GM12878 (cell line): ENCODE data around the gene LCE3E. TPM values are rescaled to one million over a fixed set of nuclear protein-coding genes. Genes with fewer than 3 reads are reported as not detected.
"Not testable (repeated sequence)": the region's sequence is repeated elsewhere in the genome, so short reads cannot be mapped to it uniquely, and the experiment has no call there.

Source experiments
- ATAC-seq: fragments of 200-7000 bp; cut with Tn5 transposase; 3 replicates; pipeline ENCODE4 v1.9.1; 2020; ENCODE audit warnings: mild to moderate bottlenecking, moderate library complexity
- BruUV-seq: library from RNA; stranded (reverse); fragments of 400-500 nt; replicated peaks from 2 replicates; lab custom pipeline; 2021; lab: Mats Ljungman, UMichigan
- CTCF ChIA-PET: fragments of 300-600 bp; sonication (Branson Sonifier 250); formaldehyde crosslinking; extraction: SDS; loops from one replicate; lab custom pipeline; 2021; ENCODE audit warnings: inconsistent platforms; lab: Yijun Ruan, JAX
- POLR2A ChIA-PET: fragments of 350-600 bp; formaldehyde crosslinking; extraction: SDS; loops from one replicate; lab custom pipeline; 2021; ENCODE audit warnings: inconsistent platforms; lab: Charles Lee
- RAD21 ChIA-PET: fragments of 300-600 bp; sonication (Branson Sonifier 250); formaldehyde crosslinking; loops from one replicate; lab custom pipeline; 2023; ENCODE audit warnings: antibody characterized with exemption; ENCODE audit not compliant: unreplicated experiment; lab: Charles Lee
- SMC1A ChIA-PET: fragments of 300-600 bp; sonication (Branson Sonifier 250); formaldehyde crosslinking; loops from one replicate; lab custom pipeline; 2023; ENCODE audit not compliant: unreplicated experiment, uncharacterized antibody; lab: Charles Lee
- DNase-seq: peaks from one replicate; pipeline ENCODE4 v3.0.0-alpha.2; 2011; ENCODE audit warnings: low read depth, low spot score
- FAIRE-seq: peaks from 3 replicates; lab custom pipeline; 2011; peaks lifted over from hg19 to GRCh38; lab: Jason Lieb, UNC
- H2AFZ ChIP-seq: 2 replicates; pipeline ENCODE4 v1.6.0; 2011; ENCODE audit warnings: low read depth, low read length, control low read depth; ENCODE audit not compliant: control insufficient read depth
- H3K27ac ChIP-seq: 2 replicates; pipeline ENCODE4 v1.5.1; 2011; ENCODE audit warnings: control low read depth; ENCODE audit not compliant: control insufficient read depth, insufficient read depth
- H3K27me3 ChIP-seq, 2 experiments: replicated peaks in 1 of 2; 2 replicates each; pipeline versions ENCODE4 v1.6.0 to v1.6.1; 2011; ENCODE audit warnings: low read length in 1 of 2; ENCODE audit not compliant: control insufficient read depth in 2 of 2, insufficient read depth in 2 of 2
- H3K36me3 ChIP-seq, 2 experiments: 2 replicates each; pipeline ENCODE4 v1.5.1; 2011; ENCODE audit warnings: low read length in 1 of 2; ENCODE audit not compliant: control insufficient read depth in 2 of 2, insufficient read depth in 2 of 2
- H3K4me1 ChIP-seq: 2 replicates; pipeline ENCODE4 v1.6.1; 2011; ENCODE audit warnings: mild to moderate bottlenecking, low read length, moderate library complexity, mixed read lengths; ENCODE audit not compliant: control insufficient read depth, insufficient read depth
- H3K4me2 ChIP-seq: 2 replicates; pipeline ENCODE4 v1.6.0; 2011; ENCODE audit warnings: control low read depth; ENCODE audit not compliant: control insufficient read depth, insufficient read depth
- H3K4me3 ChIP-seq: fragments of 200-600 bp; sonication (generic); 2 replicates; pipeline ENCODE4 v1.5.1; 2016
- H3K79me2 ChIP-seq: 2 replicates; pipeline ENCODE4 v1.6.0; 2011; ENCODE audit warnings: low read length; ENCODE audit not compliant: control insufficient read depth, insufficient read depth
- H3K9ac ChIP-seq: 2 replicates; pipeline ENCODE4 v1.8.0; 2011; ENCODE audit warnings: low read length, control low read depth, mixed read lengths; ENCODE audit not compliant: control insufficient read depth, insufficient read depth
- H3K9me3 ChIP-seq: replicated peaks from 3 replicates; pipeline ENCODE4 v1.5.1; 2011; ENCODE audit warnings: mild to moderate bottlenecking, low read length; ENCODE audit not compliant: control insufficient read depth, insufficient read depth
- H4K20me1 ChIP-seq: 2 replicates; pipeline ENCODE4 v1.6.0; 2011; ENCODE audit not compliant: control insufficient read depth, insufficient read depth
- BHLHE40 ChIP-seq, 2 experiments: fragments of 450-650 bp in 1 of 2; IDR thresholded peaks; 2 replicates each; pipeline ENCODE4 v1.6.1; 2011 to 2017; ENCODE audit warnings: low read depth in 2 of 2, borderline replicate concordance in 1 of 2, improper control_type of control experiment in 1 of 2, low read length in 1 of 2, mild to moderate bottlenecking in 1 of 2
- BRCA1 ChIP-seq: IDR thresholded peaks from 2 replicates; pipeline ENCODE4 v1.6.1; 2011; ENCODE audit warnings: low read depth, low read length, improper control_type of control experiment
- CBX3 ChIP-seq: fragments of 200-600 bp; sonication (generic); IDR thresholded peaks from 2 replicates; pipeline ENCODE4 v1.6.1; 2016; ENCODE audit warnings: low read depth, borderline replicate concordance
- KAT2A ChIP-seq: conservative IDR thresholded peaks from 2 replicates; pipeline ENCODE4 v1.6.1; 2011; ENCODE audit warnings: low read depth, low read length; ENCODE audit not compliant: control insufficient read depth
- MTA3 ChIP-seq: IDR thresholded peaks from 2 replicates; pipeline ENCODE4 v1.6.1; 2012; ENCODE audit warnings: low read length, inconsistent platforms, borderline replicate concordance
- PAX5 ChIP-seq: IDR thresholded peaks from 2 replicates; pipeline ENCODE4 v1.6.1; 2011; ENCODE audit warnings: low read depth, low read length, borderline replicate concordance
- PBX3 ChIP-seq: IDR thresholded peaks from 2 replicates; pipeline ENCODE4 v1.6.1; 2011; ENCODE audit warnings: mild to moderate bottlenecking, low read depth, low read length, moderate library complexity; ENCODE audit not compliant: insufficient replicate concordance
- PML ChIP-seq: IDR thresholded peaks from 2 replicates; pipeline ENCODE4 v1.6.1; 2012; ENCODE audit warnings: low read length, inconsistent platforms
- SP1 ChIP-seq: IDR thresholded peaks from one replicate; pipeline ENCODE4 v1.6.1; 2011; ENCODE audit warnings: low read depth, low read length
- SUZ12 ChIP-seq: fragments of 200-600 bp; sonication (generic); IDR thresholded peaks from one replicate; pipeline ENCODE4 v1.6.1; 2018; ENCODE audit warnings: antibody characterized with exemption, mild to moderate bottlenecking; ENCODE audit not compliant: unreplicated experiment
- TCF7 ChIP-seq: IDR thresholded peaks from 2 replicates; pipeline ENCODE4 v1.6.1; 2014; ENCODE audit warnings: antibody characterized with exemption, borderline replicate concordance
- ZBED1 ChIP-seq: IDR thresholded peaks from 2 replicates; pipeline ENCODE4 v1.6.1; 2016; ENCODE audit warnings: borderline replicate concordance
- WGBS: methylation state at CpG from one replicate; pipeline ENCODE4 v1.1.6; 2016; ENCODE audit warnings: low lambda C conversion rate; ENCODE audit not compliant: insufficient replicate concordance, insufficient coverage; ENCODE audit errors: missing lambda C conversion rate; 5-methylcytosine and 5-hydroxymethylcytosine counted together
- in situ Hi-C: fragments of 300-500 bp; cut with MboI; formaldehyde crosslinking; loops from 9 replicates; pipeline ENCODE4 v1.14.3; 2018; ENCODE audit warnings: mixed read lengths
- intact Hi-C: fragments of 100-400 bp; cut with micrococcal nuclease; formaldehyde crosslinking; loops from one replicate; pipeline ENCODE4 v1.14.2; 2022; ENCODE audit not compliant: unreplicated experiment
- polyA plus RNA-seq, 11 experiments: library from polyadenylated mRNA; depleted of rRNA in 4 of 11; unstranded in 6 of 11; stranded (reverse) in 5 of 11; fragments of >200 nt; fragmentation: Nextera tagmentation in 4 of 11; fragmentation: Illumina TruSeq in 1 of 11; extraction: Ambion mirVana in 4 of 11; extraction: Trizol in 1 of 11; gene quantifications; 1 replicate in 1 of 11; 2 replicates in 10 of 11; pipeline versions ENCODE4 v1.2.1 to v1.2.3, GENCODE V29; 2011 to 2016; ENCODE audit warnings: inconsistent platforms in 2 of 11, missing spikeins in 2 of 11, low read depth in 1 of 11
- total RNA-seq, 4 experiments: library from RNA; depleted of rRNA in 3 of 4; stranded (reverse); fragments of >200 nt in 3 of 4; fragmentation: Illumina TruSeq in 1 of 4; extraction: Trizol in 1 of 4; gene quantifications; 2 replicates each; pipeline versions ENCODE4 v1.2.1 to v1.2.3, GENCODE V29; 2013 to 2021

LCE3E gene
- total and polyA plus RNA-seq, 10 of the 15 experiments (the other 5 are each of a cell fraction or from before 2014, with no cell fraction given), result not detected

- H3K4me2 ChIP-seq, H4K20me1 ChIP-seq, H3K36me3 ChIP-seq, CTCF ChIA-PET, intact Hi-C loops, SMC1A ChIA-PET, H3K4me1 ChIP-seq, ATAC-seq, H3K79me2 ChIP-seq, H3K27ac ChIP-seq, H3K4me3 ChIP-seq, FAIRE-seq, POLR2A ChIA-PET, H2AFZ ChIP-seq, DNase-seq, BruUV-seq, in situ Hi-C loops, H3K9me3 ChIP-seq, RAD21 ChIA-PET, H3K9ac ChIP-seq, H3K27me3 ChIP-seq: not testable (repeated sequence)
- no CpG with 5 or more reads among the region's 1 CpG for WGBS
Observed at GRCh38 chr1:152548358-152548757, 18.2 kb downstream of the LCE3E start.

- DNase-seq (no peak), ATAC-seq (no peak)
Observed at GRCh38 chr1:152546704-152547103, 19.9 kb downstream of the LCE3E start.

More at GRCh38 chr1:152546704-152547103, 19.9 kb downstream of the LCE3E start:
- H4K20me1 ChIP-seq, result no peaks in the 10 kb centered on the region
- H3K27ac ChIP-seq, result no peak overlapping the region
- WGBS, result 0% methylated on average over 1 of the region's 1 CpG
- no peak overlapping the region for H3K9ac ChIP-seq
- no peaks in the 10 kb centered on the region for H3K27me3 ChIP-seq
- no TSS peak for BruUV-seq
- no peak for FAIRE-seq
- H2AFZ ChIP-seq, result no peak overlapping the region
- ChIA-PET CTCF (interaction anchor here (0.6 kb wide), 1 partner anchor 32 kb away, joined by 3 read pairs; no protein-coding TSS in a partner anchor), SMC1A (interaction anchor here (0.6 kb wide), 1 partner anchor 433 kb away, joined by 3 read pairs; no protein-coding TSS in a partner anchor), POLR2A (no interaction called here), RAD21 (no interaction called here)
- no peaks in the 10 kb centered on the region for H3K9me3 ChIP-seq
- in situ Hi-C loops, result no loop called here
- TF ChIP-seq PAX5 (no peak), MTA3 (no peak), CBX3 (no peak), SUZ12 (no peak), BRCA1 (no peak), ZBED1 (no peak), PBX3 (no peak), KAT2A (no peak), SP1 (no peak), BHLHE40 (IDR thresholded peaks at IDR 0.05; ENCODE audit: borderline replicate concordance in 1 of 2, low read depth in 2 of 2, low read length in 1 of 2) (no peak), PML (no peak), TCF7 (no peak)
- intact Hi-C loops, result no loop called here
- no peaks in the 10 kb centered on the region for H3K79me2 ChIP-seq
- no peaks in the 10 kb centered on the region for H3K4me1 ChIP-seq
- no peak overlapping the region for H3K4me2 ChIP-seq
- H3K4me3 ChIP-seq, result no peak overlapping the region
- no peaks in the 10 kb centered on the region for H3K36me3 ChIP-seq
